HCT116 (cell line): ENCODE results near the gene PTPRF.

Source experiments
- CTCF ChIP-seq, 3 experiments: fragments of 200-600 bp in 1 of 3; sonication (generic) in 1 of 3; IDR thresholded peaks in 2 of 3; conservative IDR thresholded peaks in 1 of 3; 2 replicates each; pipeline ENCODE4 v1.5.1; 2012 to 2017; ENCODE audit warnings: low read depth in 2 of 3, low read length in 2 of 3, antibody characterized with exemption in 1 of 3, borderline replicate concordance in 1 of 3, control low read depth in 1 of 3, mild to moderate bottlenecking in 1 of 3, mixed read lengths in 1 of 3, mixed run types in 1 of 3, moderate library complexity in 1 of 3; ENCODE audit not compliant: insufficient read depth in 1 of 3
- EZH2phosphoT487 ChIP-seq: fragments of 200-600 bp; IDR thresholded peaks from 2 replicates; pipeline ENCODE4 v1.6.1; 2018; ENCODE audit warnings: antibody characterized with exemption, borderline replicate concordance
- POLR2A ChIP-seq: IDR thresholded peaks from 2 replicates; pipeline ENCODE4 v1.7.0; 2011; ENCODE audit warnings: borderline replicate concordance; ENCODE audit not compliant: insufficient read depth, insufficient read length; ENCODE audit errors: extremely low read depth
- POLR2AphosphoS5 ChIP-seq: IDR thresholded peaks from 2 replicates; pipeline ENCODE4 v1.6.1; 2011; ENCODE audit warnings: mild to moderate bottlenecking, low read depth, low read length, moderate library complexity

- TF ChIP-seq POLR2A, result no peak
- TF ChIP-seq CTCF (IDR thresholded peaks at IDR 0.05 in 2 of 3, conservative IDR thresholded peaks at IDR 0.05 in 1 of 3; ENCODE audit: borderline replicate concordance in 1 of 3, insufficient read depth in 1 of 3, low read depth in 2 of 3, low read length in 2 of 3), result peak in 2 of 3 experiments; percentile 94 to 97; a peak in 4 of 6 replicates
- TF ChIP-seq EZH2phosphoT487, result no peak
- no peak for TF ChIP-seq POLR2AphosphoS5
Observed at GRCh38 chr1:43529206-43529731, 1.4 kb upstream of the PTPRF start.
